Thyroid gland (tissue), 4 donors: ENCODE results near the gene CRTC3. TPM values are rescaled to one million over a fixed set of nuclear protein-coding genes. Genes with fewer than 3 reads are reported as not detected.

Source experiments
- DNase-seq, 2 donors: peaks; one replicate each; pipeline ENCODE4 v3.0.0-alpha.2; 2019
- H3K27ac ChIP-seq, 3 donors: fragments of 200-600 bp; sonication (generic); 1 replicate in 2 of 3; 2 replicates in 1 of 3; pipeline ENCODE4 v1.5.1; 2016 to 2019; ENCODE audit warnings: mild to moderate bottlenecking in 1 of 3, moderate library complexity in 1 of 3
- H3K27me3 ChIP-seq: fragments of 200-600 bp; sonication (generic); one replicate; pipeline ENCODE4 v1.5.1; 2019
- H3K36me3 ChIP-seq, 2 donors: fragments of 200-600 bp; sonication (generic); one replicate each; pipeline ENCODE4 v1.5.1; 2016 to 2019
- H3K4me1 ChIP-seq, 2 donors: fragments of 200-600 bp; sonication (generic); one replicate each; pipeline ENCODE4 v1.5.1; 2017 to 2019
- H3K4me3 ChIP-seq, 3 donors: fragments of 200-600 bp; sonication (generic); replicated peaks in 1 of 3; 1 replicate in 2 of 3; 2 replicates in 1 of 3; pipeline ENCODE4 v1.5.1; 2016; ENCODE audit warnings: mild to moderate bottlenecking in 1 of 3
- H3K9me3 ChIP-seq: fragments of 200-600 bp; sonication (generic); one replicate; pipeline ENCODE4 v1.5.1; 2017
- POLR2A ChIP-seq, 2 donors: fragments of 450-650 bp; IDR thresholded peaks; one replicate each; pipeline ENCODE4 v1.6.1; 2017; ENCODE audit warnings: antibody characterized with exemption in 2 of 2, mild to moderate bottlenecking in 2 of 2, moderate library complexity in 1 of 2
- whole genome bisulfite sequencing, 2 donors: methylation state at CpG; one replicate each; pipeline ENCODE4 v1.1.5; 2017; 5-methylcytosine and 5-hydroxymethylcytosine counted together
- intact Hi-C: fragments of 100-400 bp; cut with DNase I; formaldehyde crosslinking; loops from one replicate; pipeline ENCODE4 v1.15.1; 2023
- total RNA-seq, 4 donors: library from RNA; depleted of rRNA; stranded (reverse); fragments of >200 nt; gene quantifications; one replicate each; pipeline ENCODE4 v1.2.3, GENCODE V29; 2016
- TF ChIP-seq, protein P1 (sequence below), 6 experiments: fragments of 200-600 bp in 3 of 6; fragments of 450-650 bp in 3 of 6; sonication (generic) in 3 of 6; IDR thresholded peaks; one replicate each; pipeline ENCODE4 v1.5.1; 2016 to 2019; ENCODE audit warnings: antibody characterized with exemption in 6 of 6, mild to moderate bottlenecking in 2 of 6, inconsistent platforms in 1 of 6, moderate library complexity in 1 of 6

CRTC3 gene
- total RNA-seq, 4 donors from 2014 or later = 49.4 to 76.0 (median 62.6) TPM

DNA sequence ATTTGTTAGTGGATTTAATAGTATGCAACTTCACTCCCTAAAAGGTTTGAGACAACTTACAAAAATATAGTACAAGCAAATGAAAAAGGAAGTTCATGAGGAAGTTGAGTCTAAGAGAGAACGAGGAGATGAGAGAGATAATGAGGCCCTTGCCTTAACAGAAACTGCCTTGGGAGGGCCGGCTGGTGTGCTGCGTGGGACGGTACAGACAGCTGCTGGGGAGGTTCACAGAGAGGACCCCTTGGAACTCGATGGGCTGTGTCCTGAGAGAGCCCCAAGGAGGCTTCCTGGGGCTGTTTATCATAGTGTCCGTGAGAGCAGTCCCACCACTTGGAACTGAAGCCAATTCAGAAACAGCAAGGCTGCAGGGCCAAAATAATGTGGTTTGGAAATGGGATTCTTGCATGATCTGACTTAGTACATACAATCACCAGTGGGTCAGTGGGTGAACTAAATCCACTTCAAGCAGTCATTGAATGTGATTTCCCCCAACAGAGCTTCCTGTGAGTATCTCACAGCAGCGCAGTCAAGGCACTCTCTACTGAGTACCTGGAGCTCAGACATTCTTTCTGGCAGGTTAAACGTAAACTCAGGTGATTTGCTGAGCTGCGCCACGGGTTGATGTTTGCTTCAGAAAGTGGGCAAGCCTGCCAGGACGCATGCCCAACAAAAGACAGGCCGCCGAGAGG, 90.8 kb downstream of the CRTC3 start:
- intact Hi-C loops = no loop called here

DNA sequence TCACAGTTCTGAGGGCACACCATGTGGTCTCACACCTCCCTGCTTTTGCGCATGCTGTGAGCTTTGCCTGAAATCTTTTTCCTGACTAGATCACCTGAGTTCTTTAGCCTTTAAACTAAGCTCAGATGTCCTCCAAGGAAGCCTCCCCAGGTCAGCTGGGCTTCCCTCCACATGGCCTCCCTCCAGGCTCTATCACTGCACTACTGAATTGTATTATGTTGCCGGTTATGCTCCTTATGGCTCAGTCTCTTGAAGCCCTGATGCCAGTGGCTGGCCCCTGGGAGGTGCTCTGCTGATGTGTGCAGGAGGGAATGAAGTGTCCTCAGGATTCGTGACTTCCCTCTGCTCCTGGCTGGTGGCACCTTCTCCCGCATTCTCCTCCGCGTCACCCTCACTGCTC, 94.1 kb downstream of the CRTC3 start:
- TF ChIP-seq, protein P1, sequence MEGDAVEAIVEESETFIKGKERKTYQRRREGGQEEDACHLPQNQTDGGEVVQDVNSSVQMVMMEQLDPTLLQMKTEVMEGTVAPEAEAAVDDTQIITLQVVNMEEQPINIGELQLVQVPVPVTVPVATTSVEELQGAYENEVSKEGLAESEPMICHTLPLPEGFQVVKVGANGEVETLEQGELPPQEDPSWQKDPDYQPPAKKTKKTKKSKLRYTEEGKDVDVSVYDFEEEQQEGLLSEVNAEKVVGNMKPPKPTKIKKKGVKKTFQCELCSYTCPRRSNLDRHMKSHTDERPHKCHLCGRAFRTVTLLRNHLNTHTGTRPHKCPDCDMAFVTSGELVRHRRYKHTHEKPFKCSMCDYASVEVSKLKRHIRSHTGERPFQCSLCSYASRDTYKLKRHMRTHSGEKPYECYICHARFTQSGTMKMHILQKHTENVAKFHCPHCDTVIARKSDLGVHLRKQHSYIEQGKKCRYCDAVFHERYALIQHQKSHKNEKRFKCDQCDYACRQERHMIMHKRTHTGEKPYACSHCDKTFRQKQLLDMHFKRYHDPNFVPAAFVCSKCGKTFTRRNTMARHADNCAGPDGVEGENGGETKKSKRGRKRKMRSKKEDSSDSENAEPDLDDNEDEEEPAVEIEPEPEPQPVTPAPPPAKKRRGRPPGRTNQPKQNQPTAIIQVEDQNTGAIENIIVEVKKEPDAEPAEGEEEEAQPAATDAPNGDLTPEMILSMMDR (IDR thresholded peaks at IDR 0.05) = no peak
- no peak for TF ChIP-seq POLR2A (IDR thresholded peaks at IDR 0.05)
- Histone ChIP-seq H3K4me3 (no peak overlapping the region), H3K27me3 (no peaks in the 10 kb centered on the region), H3K36me3 (peaks cover 18 to 24% of the 10 kb centered on the region in 2 donors), H3K9me3 (no peaks in the 10 kb centered on the region), H3K4me1 (peaks cover 4 to 8% of the 10 kb centered on the region in 2 donors), H3K27ac (no peak overlapping the region)
- no peak for DNase-seq
- 86% methylated on average over 6 of the region's 6 CpGs for WGBS, 2 donors
- intact Hi-C loops = no loop called here

More for the DNA sequence above, 90.8 kb downstream of the CRTC3 start:
- Histone ChIP-seq H3K9me3 (no peaks in the 10 kb centered on the region), H3K27ac (no peak overlapping the region), H3K4me3 (no peak overlapping the region), H3K4me1 (peaks cover 23 to 29% of the 10 kb centered on the region in 2 donors), H3K27me3 (no peaks in the 10 kb centered on the region), H3K36me3 (peaks cover 4 to 7% of the 10 kb centered on the region in 2 donors)
- 79 to 80% methylated on average over 13 of the region's 13 CpGs for WGBS, 2 donors
- no peak for TF ChIP-seq POLR2A (IDR thresholded peaks at IDR 0.05)
- TF ChIP-seq, protein P1 (IDR thresholded peaks at IDR 0.05) = no peak
- DNase-seq = no peak

DNA sequence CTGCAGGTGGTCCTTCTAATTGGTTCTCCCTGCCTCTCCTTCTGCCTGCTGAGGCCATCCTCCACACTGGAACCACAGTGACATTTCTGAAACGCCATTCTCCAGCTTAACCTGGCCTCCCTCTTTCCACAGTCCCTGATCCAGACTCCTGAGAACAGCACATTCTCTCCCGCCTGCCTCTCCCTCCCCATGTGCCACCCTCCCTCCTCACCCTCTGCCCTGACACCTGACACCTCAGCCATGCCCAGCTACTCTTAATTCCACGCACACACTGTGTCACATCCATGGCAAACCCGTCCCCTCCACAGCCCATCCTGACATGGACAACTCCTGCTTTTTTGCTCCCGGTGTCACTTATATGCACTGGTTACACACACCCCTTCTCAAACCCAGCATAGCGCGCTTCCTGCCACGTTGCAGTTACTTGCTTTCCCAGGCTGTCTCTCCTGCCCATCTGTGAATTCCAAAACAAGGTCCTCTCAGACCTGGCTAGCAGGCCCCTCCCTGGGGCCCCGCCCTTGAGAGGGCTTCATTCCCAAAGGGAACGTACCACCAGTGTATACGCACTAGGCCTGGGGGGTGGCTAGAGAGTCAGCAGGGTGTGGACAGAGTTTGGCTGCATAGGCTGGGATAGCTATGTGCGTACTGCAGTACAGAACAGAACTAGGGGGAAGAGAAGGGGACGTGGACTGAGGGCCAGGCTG, 94.7 kb downstream of the CRTC3 start:
- Histone ChIP-seq H3K27me3 (no peaks in the 10 kb centered on the region), H3K36me3 (peaks cover 23 to 30% of the 10 kb centered on the region in 2 donors), H3K4me1 (peaks cover 0 to 2% of the 10 kb centered on the region in 2 donors), H3K4me3 (no peak overlapping the region), H3K9me3 (no peaks in the 10 kb centered on the region), H3K27ac (peak overlapping the region in 1 of 3 donors; percentile 17)
- TF ChIP-seq POLR2A (IDR thresholded peaks at IDR 0.05) = no peak
- TF ChIP-seq, protein P1 (IDR thresholded peaks at IDR 0.05) = no peak
- no peak for DNase-seq
- WGBS, 2 donors = 81 to 89% methylated on average over 13 of the region's 13 CpGs
- intact Hi-C loops = no loop called here

DNA sequence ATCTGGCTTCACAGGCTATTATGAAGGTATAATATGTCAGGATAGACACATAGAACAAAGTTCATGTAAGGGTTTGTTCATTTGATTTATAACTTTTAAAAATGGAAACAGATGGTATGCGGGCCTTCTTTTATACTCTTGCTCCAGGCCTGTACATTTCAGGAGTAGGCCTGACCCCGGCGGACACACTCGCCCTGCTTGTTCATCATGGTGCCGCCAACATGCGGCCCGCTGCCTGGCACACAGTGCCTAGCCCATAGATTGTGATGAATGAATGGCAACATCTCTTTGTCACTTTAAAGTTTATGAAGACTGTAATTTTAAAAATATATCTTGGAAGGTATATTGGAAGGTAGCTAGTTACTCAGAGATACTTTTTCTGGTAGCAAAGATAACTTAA, 95.3 kb downstream of the CRTC3 start:
- DNase-seq = no peak
- peaks cover 29 to 36% of the 10 kb centered on the region in 2 donors for H3K36me3 ChIP-seq

DNA sequence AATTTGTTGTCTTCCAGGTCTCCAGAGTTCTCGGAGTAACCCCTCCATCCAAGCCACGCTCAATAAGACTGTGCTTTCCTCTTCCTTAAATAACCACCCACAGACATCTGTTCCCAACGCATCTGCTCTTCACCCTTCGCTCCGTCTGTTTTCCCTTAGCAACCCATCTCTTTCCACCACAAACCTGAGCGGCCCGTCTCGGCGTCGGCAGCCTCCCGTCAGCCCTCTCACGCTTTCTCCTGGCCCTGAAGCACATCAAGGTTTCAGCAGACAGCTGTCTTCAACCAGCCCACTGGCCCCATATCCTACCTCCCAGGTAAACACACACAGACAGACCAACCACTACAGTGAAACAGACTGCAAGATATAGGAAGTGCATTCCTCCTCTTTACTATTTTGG, 99.5 kb downstream of the CRTC3 start:
- Histone ChIP-seq H3K4me1 (no peaks in the 10 kb centered on the region), H3K36me3 (peaks cover 53 to 62% of the 10 kb centered on the region in 2 donors), H3K4me3 (no peak overlapping the region), H3K27ac (no peak overlapping the region), H3K9me3 (no peaks in the 10 kb centered on the region), H3K27me3 (no peaks in the 10 kb centered on the region)
- DNase-seq = no peak
- WGBS, 2 donors = 95 to 96% methylated on average over 12 of the region's 12 CpGs
- intact Hi-C loops = no loop called here
- TF ChIP-seq, protein P1 (IDR thresholded peaks at IDR 0.05) = no peak
- TF ChIP-seq POLR2A (IDR thresholded peaks at IDR 0.05) = no peak

More for the DNA sequence above, 95.3 kb downstream of the CRTC3 start:
- Histone ChIP-seq H3K27me3 (no peaks in the 10 kb centered on the region), H3K4me1 (no peaks in the 10 kb centered on the region), H3K4me3 (no peak overlapping the region), H3K9me3 (no peaks in the 10 kb centered on the region), H3K27ac (peak overlapping the region in 1 of 3 donors; percentile 17)
- intact Hi-C loops = no loop called here
- WGBS, 2 donors = 94 to 96% methylated on average over 7 of the region's 7 CpGs
- no peak for TF ChIP-seq POLR2A (IDR thresholded peaks at IDR 0.05)
